WTC11 (cell line): ENCODE measurements around the gene ZC3H12D. TPM values are rescaled to one million over a fixed set of nuclear protein-coding genes. Genes with fewer than 3 reads are reported as not detected.

Experiments used
- ATAC-seq: fragments of 200-7000 bp; cut with Tn5 transposase; 2 replicates; pipeline ENCODE4 v1.10.0; 2021; ENCODE audit warnings: mild to moderate bottlenecking, moderate library complexity
- CTCF ChIA-PET: fragments of 300-600 bp; sonication (Branson Sonifier 250); formaldehyde crosslinking; loops from one replicate; lab custom pipeline; 2021; ENCODE audit warnings: antibody characterized with exemption; lab: Charles Lee
- POLR2A ChIA-PET: fragments of 350-600 bp; sonication (Branson Sonifier 250); formaldehyde crosslinking; loops from one replicate; lab custom pipeline; 2021; ENCODE audit warnings: antibody characterized with exemption; lab: Charles Lee
- DNase-seq: peaks from one replicate; pipeline ENCODE4 v3.0.0; 2021; ENCODE audit warnings: low spot score
- H3K27ac Mint-ChIP-seq: 2 replicates; pipeline ENCODE4 v1.8.0; 2021; ENCODE audit warnings: mixed read lengths
- H3K27me3 Mint-ChIP-seq: 2 replicates; pipeline ENCODE4 v1.8.0; 2021; ENCODE audit warnings: low read depth, mild to moderate bottlenecking, moderate library complexity, mixed read lengths
- H3K36me3 Mint-ChIP-seq: 2 replicates; pipeline ENCODE4 v1.8.0; 2021; ENCODE audit warnings: mixed read lengths
- H3K4me1 Mint-ChIP-seq: 2 replicates; pipeline ENCODE4 v1.8.0; 2022; ENCODE audit warnings: mixed read lengths
- H3K4me3 Mint-ChIP-seq: 2 replicates; pipeline ENCODE4 v1.8.0; 2021; ENCODE audit warnings: mild to moderate bottlenecking, moderate library complexity, mixed read lengths
- H3K9me3 Mint-ChIP-seq: 2 replicates; pipeline ENCODE4 v1.8.0; 2021; ENCODE audit warnings: mixed read lengths
- AFF4 ChIP-seq: sonication (generic); formaldehyde crosslinking; IDR thresholded peaks from 2 replicates; pipeline ENCODE4 v1.8.1; 2023; ENCODE audit warnings: mild to moderate bottlenecking, missing genetic modification reagents, borderline replicate concordance
- CREM ChIP-seq: sonication (generic); formaldehyde crosslinking; IDR thresholded peaks from 2 replicates; pipeline ENCODE4 v1.8.1; 2022; ENCODE audit warnings: mild to moderate bottlenecking, missing genetic modification reagents, moderate library complexity
- CTCF ChIP-seq: fragments of 200-600 bp; IDR thresholded peaks from 2 replicates; pipeline ENCODE4 v1.8.0; 2022; ENCODE audit warnings: antibody characterized with exemption
- ERG ChIP-seq: fragments of 250-450 bp; sonication (Bioruptor Pico); IDR thresholded peaks from 2 replicates; pipeline ENCODE4 v1.8.0; 2021; ENCODE audit warnings: mild to moderate bottlenecking
- ESRRA ChIP-seq: sonication (generic); formaldehyde crosslinking; IDR thresholded peaks from 2 replicates; pipeline ENCODE4 v1.8.1; 2022; ENCODE audit warnings: mild to moderate bottlenecking, missing genetic modification reagents, borderline replicate concordance
- FOXJ3 ChIP-seq: sonication (generic); formaldehyde crosslinking; IDR thresholded peaks from 2 replicates; pipeline ENCODE4 v1.9.0; 2021; ENCODE audit warnings: missing genetic modification reagents, mild to moderate bottlenecking, borderline replicate concordance
- FOXP1 ChIP-seq: sonication (generic); formaldehyde crosslinking; IDR thresholded peaks from 2 replicates; pipeline ENCODE4 v1.8.0; 2022; ENCODE audit warnings: missing genetic modification reagents, mild to moderate bottlenecking, moderate library complexity, borderline replicate concordance
- HMGXB4 ChIP-seq: sonication (generic); formaldehyde crosslinking; IDR thresholded peaks from 2 replicates; pipeline ENCODE4 v1.8.1; 2023; ENCODE audit warnings: mild to moderate bottlenecking, moderate library complexity, missing genetic modification reagents
- IRF2 ChIP-seq: sonication (generic); formaldehyde crosslinking; IDR thresholded peaks from 2 replicates; pipeline ENCODE4 v1.8.0; 2022; ENCODE audit warnings: low read depth, missing genetic modification reagents, borderline replicate concordance
- PRRX2 ChIP-seq: fragments of 250-450 bp; sonication (Bioruptor Pico); IDR thresholded peaks from 2 replicates; pipeline ENCODE4 v1.8.0; 2021; ENCODE audit warnings: mild to moderate bottlenecking
- SMAD3 ChIP-seq: sonication (generic); formaldehyde crosslinking; IDR thresholded peaks from 2 replicates; pipeline ENCODE4 v1.8.0; 2022; ENCODE audit warnings: missing genetic modification reagents, mild to moderate bottlenecking, borderline replicate concordance
- SMAD4 ChIP-seq: sonication (generic); formaldehyde crosslinking; IDR thresholded peaks from 2 replicates; pipeline ENCODE4 v1.8.0; 2022; ENCODE audit warnings: mild to moderate bottlenecking, missing genetic modification reagents
- TEAD1 ChIP-seq: sonication (generic); formaldehyde crosslinking; IDR thresholded peaks from 2 replicates; pipeline ENCODE4 v1.8.0; 2022; ENCODE audit warnings: mild to moderate bottlenecking, missing genetic modification reagents
- TEAD4 ChIP-seq: sonication (generic); formaldehyde crosslinking; IDR thresholded peaks from 2 replicates; pipeline ENCODE4 v1.8.0; 2022; ENCODE audit warnings: mild to moderate bottlenecking, missing genetic modification reagents
- ZNF138 ChIP-seq: sonication (generic); formaldehyde crosslinking; conservative IDR thresholded peaks from 2 replicates; pipeline ENCODE4 v1.8.1; 2022; ENCODE audit warnings: mild to moderate bottlenecking, moderate library complexity, missing genetic modification reagents
- ZNF281 ChIP-seq: sonication (generic); formaldehyde crosslinking; IDR thresholded peaks from 2 replicates; pipeline ENCODE4 v1.8.0; 2023; ENCODE audit warnings: mild to moderate bottlenecking, missing genetic modification reagents
- ZNF317 ChIP-seq: sonication (generic); formaldehyde crosslinking; IDR thresholded peaks from 2 replicates; pipeline ENCODE4 v1.8.1; 2023; ENCODE audit warnings: low read depth, mild to moderate bottlenecking, moderate library complexity, missing genetic modification reagents, borderline replicate concordance
- ZNF423 ChIP-seq: fragments of 250-450 bp; sonication (Bioruptor Pico); IDR thresholded peaks from 2 replicates; pipeline ENCODE4 v2.1.2; 2022; ENCODE audit warnings: mild to moderate bottlenecking, moderate library complexity
- total RNA-seq: library from RNA; stranded (reverse); gene quantifications from 3 replicates; pipeline ENCODE4 v1.2.3, GENCODE V29; 2021

ZC3H12D gene
- total RNA-seq, 1 experiment from 2014 or later, result 0.13 TPM

- POLR2A ChIA-PET, result no interaction called here
- Mint-ChIP-seq H3K4me3 (no peak overlapping the region), H3K27me3 (no peaks in the 10 kb centered on the region), H3K4me1 (peaks cover 13% of the 10 kb centered on the region), H3K9me3 (no peaks in the 10 kb centered on the region), H3K36me3 (no peaks in the 10 kb centered on the region), H3K27ac (no peak overlapping the region)
- ATAC-seq, result no peak
- TF ChIP-seq ZNF281 (no peak), CTCF (no peak), TEAD4 (CRISPR knock-in tag) (no peak), PRRX2 (CRISPR knock-in tag) (no peak), HMGXB4 (no peak), ESRRA (CRISPR knock-in tag) (no peak), SMAD4 (CRISPR knock-in tag) (no peak), FOXP1 (CRISPR knock-in tag) (no peak), ZNF423 (CRISPR knock-in tag) (no peak), SMAD3 (CRISPR knock-in tag) (no peak), FOXJ3 (CRISPR knock-in tag) (no peak), TEAD1 (CRISPR knock-in tag) (no peak), ERG (no peak), ZNF138 (CRISPR knock-in tag) (no peak), IRF2 (CRISPR knock-in tag) (no peak), ZNF317 (no peak), CREM (CRISPR knock-in tag) (no peak)
- CTCF ChIA-PET, result no interaction called here
- no peak for DNase-seq
Measured at GRCh38 chr6:149425224-149425623, 59.6 kb downstream of the ZC3H12D start.

- ATAC-seq, result no peak
- Mint-ChIP-seq H3K36me3 (no peaks in the 10 kb centered on the region), H3K27ac (no peak overlapping the region), H3K4me1 (peaks cover 13% of the 10 kb centered on the region), H3K9me3 (no peaks in the 10 kb centered on the region), H3K27me3 (no peaks in the 10 kb centered on the region), H3K4me3 (no peak overlapping the region)
- CTCF ChIA-PET, result interaction anchor here (1.6 kb wide), 1 partner anchor 8 kb away, joined by 9 read pairs; no protein-coding TSS in a partner anchor
- TF ChIP-seq AFF4, result no peak
- TF ChIP-seq ZNF423 (CRISPR knock-in tag), result peak; percentile 77
- POLR2A ChIA-PET, result interaction anchor here (0.6 kb wide), 1 partner anchor 944 kb away, joined by 6 read pairs; no protein-coding TSS in a partner anchor
- DNase-seq, result no peak
Measured at GRCh38 chr6:149423964-149424440, 60.8 kb downstream of the ZC3H12D start.
